H1 (cell line): ENCODE data around the gene SP7. TPM values are rescaled to one million over a fixed set of nuclear protein-coding genes. Genes with fewer than 3 reads are reported as not detected.

Experiments
- CTCF ChIA-PET: fragments of 300-600 bp; sonication (Branson Sonifier 250); formaldehyde crosslinking; loops from one replicate; lab custom pipeline; 2021; ENCODE audit not compliant: partially characterized antibody; lab: Charles Lee
- POLR2A ChIA-PET: fragments of 300-600 bp; sonication (Branson Sonifier 250); formaldehyde crosslinking; loops from one replicate; lab custom pipeline; 2021; ENCODE audit warnings: inconsistent platforms; ENCODE audit not compliant: partially characterized antibody; lab: Charles Lee
- DNase-seq, 2 experiments: peaks; one replicate each; pipeline versions ENCODE4 v3.0.0 to v3.0.0-alpha.2; 2010 to 2022; ENCODE audit warnings: low spot score in 2 of 2, low read depth in 1 of 2, mixed read lengths in 1 of 2
- FAIRE-seq: peaks from 2 replicates; lab custom pipeline; 2011; peaks lifted over from hg19 to GRCh38; lab: Jason Lieb, UNC
- H2AFZ ChIP-seq: 2 replicates; pipeline ENCODE4 v1.8.1; 2012; ENCODE audit warnings: low read length, inconsistent platforms
- H2AK5ac ChIP-seq: 2 replicates; pipeline ENCODE4 v1.6.1; 2013; ENCODE audit warnings: low read depth, low read length
- H2BK120ac ChIP-seq: replicated peaks from 2 replicates; pipeline ENCODE3; 2013; ENCODE audit warnings: low read depth, low read length, inconsistent platforms
- H2BK12ac ChIP-seq: 2 replicates; pipeline ENCODE4 v1.6.1; 2013; ENCODE audit warnings: low read depth, low read length
- H2BK15ac ChIP-seq: 2 replicates; pipeline ENCODE4 v1.6.1; 2013; ENCODE audit warnings: low read length
- H2BK20ac ChIP-seq: 2 replicates; pipeline ENCODE4 v1.6.1; 2013; ENCODE audit warnings: low read length
- H2BK5ac ChIP-seq: 2 replicates; pipeline ENCODE4 v1.6.1; 2013; ENCODE audit warnings: low read depth, low read length
- H3K14ac ChIP-seq: 2 replicates; pipeline ENCODE4 v1.6.1; 2013; ENCODE audit warnings: inconsistent platforms; ENCODE audit not compliant: insufficient read length
- H3K18ac ChIP-seq: 2 replicates; pipeline ENCODE4 v1.6.1; 2013; ENCODE audit warnings: low read length; ENCODE audit errors: extremely low read depth
- H3K23ac ChIP-seq: 2 replicates; pipeline ENCODE4 v1.6.1; 2013; ENCODE audit warnings: inconsistent platforms; ENCODE audit not compliant: insufficient read length
- H3K23me2 ChIP-seq: 2 replicates; pipeline ENCODE4 v1.6.1; 2013; ENCODE audit warnings: low read depth, low read length
- H3K27ac ChIP-seq: 2 replicates; pipeline ENCODE4 v1.6.1; 2011; ENCODE audit warnings: low read depth, low read length, inconsistent platforms
- H3K27me3 ChIP-seq, 4 experiments: replicated peaks in 1 of 4; 1 replicate in 1 of 4; 2 replicates in 3 of 4; pipeline versions ENCODE4 v1.6.1 to v1.8.1; 2011 to 2013; ENCODE audit warnings: low read length in 3 of 4, mild to moderate bottlenecking in 3 of 4, inconsistent platforms in 2 of 4, mixed read lengths in 2 of 4, moderate library complexity in 1 of 4; ENCODE audit not compliant: control insufficient read depth in 3 of 4, insufficient read depth in 3 of 4; ENCODE audit errors: extremely low read depth in 1 of 4
- H3K36me3 ChIP-seq, 4 experiments: 2 replicates each; pipeline versions ENCODE4 v1.6.1 to v1.8.1; 2011 to 2013; ENCODE audit warnings: mild to moderate bottlenecking in 4 of 4, low read length in 3 of 4, moderate library complexity in 2 of 4, control low read depth in 1 of 4, inconsistent platforms in 1 of 4; ENCODE audit not compliant: insufficient read depth in 4 of 4, control insufficient read depth in 2 of 4
- H3K4ac ChIP-seq: replicated peaks from 2 replicates; pipeline ENCODE3; 2013; ENCODE audit warnings: low read length, low read depth, mixed read lengths, inconsistent platforms; ENCODE audit not compliant: insufficient read length
- H3K4me1 ChIP-seq, 4 experiments: replicated peaks in 1 of 4; 1 replicate in 1 of 4; 2 replicates in 3 of 4; pipeline versions ENCODE4 v1.6.1 to v1.8.1; 2011 to 2013; ENCODE audit warnings: low read length in 3 of 4, inconsistent platforms in 2 of 4, mixed read lengths in 1 of 4; ENCODE audit not compliant: insufficient read depth in 4 of 4, control insufficient read depth in 3 of 4
- H3K4me2 ChIP-seq, 2 experiments: 2 replicates each; pipeline versions ENCODE4 v1.6.1 to v1.8.1; 2011 to 2013; ENCODE audit warnings: low read depth in 2 of 2, low read length in 2 of 2, control low read depth in 1 of 2, inconsistent platforms in 1 of 2, mild to moderate bottlenecking in 1 of 2; ENCODE audit not compliant: insufficient read depth in 1 of 2
- H3K4me3 ChIP-seq, 4 experiments: fragments of 200-600, 300-600 bp in 1 of 4; sonication (generic), shearing (Covaris generic), sonication (Bioruptor Twin) in 1 of 4; 2 replicates each; pipeline versions ENCODE4 v1.5.1 to v1.8.1; 2011 to 2016; ENCODE audit warnings: low read length in 4 of 4, low read depth in 3 of 4, control low read depth in 2 of 4, inconsistent platforms in 2 of 4, mild to moderate bottlenecking in 2 of 4, mixed read lengths in 1 of 4, moderate library complexity in 1 of 4; ENCODE audit not compliant: insufficient read depth in 2 of 4; ENCODE audit errors: extremely low read depth in 1 of 4
- H3K56ac ChIP-seq: replicated peaks from 2 replicates; pipeline ENCODE3; 2013; ENCODE audit warnings: low read depth, mild to moderate bottlenecking, mixed read lengths, low read length, inconsistent platforms; ENCODE audit not compliant: insufficient read length
- H3K79me1 ChIP-seq: 2 replicates; pipeline ENCODE4 v1.6.1; 2013; ENCODE audit warnings: low read depth, low read length, control low read depth
- H3K79me2 ChIP-seq, 2 experiments: 2 replicates each; pipeline versions ENCODE4 v1.6.1 to v1.8.1; 2012 to 2013; ENCODE audit warnings: low read length in 2 of 2, mild to moderate bottlenecking in 2 of 2, inconsistent platforms in 1 of 2; ENCODE audit not compliant: insufficient read depth in 2 of 2, control insufficient read depth in 1 of 2
- H3K9ac ChIP-seq, 4 experiments: replicated peaks in 1 of 4; 1 replicate in 1 of 4; 2 replicates in 3 of 4; pipeline versions ENCODE4 v1.6.1 to v1.8.1; 2011 to 2013; ENCODE audit warnings: low read depth in 3 of 4, low read length in 3 of 4, control low read depth in 2 of 4, mild to moderate bottlenecking in 2 of 4, moderate library complexity in 2 of 4, inconsistent platforms in 1 of 4; ENCODE audit errors: extremely low read depth in 1 of 4
- H3K9me3 ChIP-seq, 2 experiments: 2 replicates each; pipeline versions ENCODE4 v1.6.1 to v1.8.1; 2012 to 2013; ENCODE audit warnings: mild to moderate bottlenecking in 2 of 2, moderate library complexity in 2 of 2, control low read depth in 1 of 2, inconsistent platforms in 1 of 2, low read depth in 1 of 2, low read length in 1 of 2, mixed read lengths in 1 of 2; ENCODE audit not compliant: insufficient read depth in 2 of 2
- H4K20me1 ChIP-seq, 2 experiments: replicated peaks in 1 of 2; 2 replicates each; pipeline versions ENCODE3 to v1.8.1; 2011 to 2013; ENCODE audit warnings: inconsistent platforms in 2 of 2, low read length in 2 of 2, mild to moderate bottlenecking in 1 of 2; ENCODE audit not compliant: insufficient read depth in 2 of 2, control insufficient read depth in 1 of 2
- H4K5ac ChIP-seq: 2 replicates; pipeline ENCODE4 v1.6.1; 2013; ENCODE audit warnings: low read length, low read depth, mixed read lengths, inconsistent platforms; ENCODE audit not compliant: insufficient read length
- H4K8ac ChIP-seq: 2 replicates; pipeline ENCODE4 v1.8.0; 2013; ENCODE audit warnings: mild to moderate bottlenecking, moderate library complexity, low read length, inconsistent platforms; ENCODE audit not compliant: insufficient read depth; ENCODE audit errors: extremely low read depth
- H4K91ac ChIP-seq: replicated peaks from 2 replicates; pipeline ENCODE3; 2013; ENCODE audit warnings: low read length, mixed read lengths, inconsistent platforms; ENCODE audit not compliant: insufficient read length
- BACH1 ChIP-seq: IDR thresholded peaks from 2 replicates; pipeline ENCODE4 v1.6.1; 2012; ENCODE audit warnings: low read length, improper control_type of control experiment
- RAD21 ChIP-seq, 2 experiments: IDR thresholded peaks in 1 of 2; conservative IDR thresholded peaks in 1 of 2; 2 replicates each; pipeline ENCODE4 v1.6.1; 2011; ENCODE audit warnings: low read depth in 2 of 2, low read length in 2 of 2, improper control_type of control experiment in 1 of 2, inconsistent platforms in 1 of 2, mild to moderate bottlenecking in 1 of 2, moderate library complexity in 1 of 2
- WGBS, 2 experiments: shearing (Covaris generic) in 1 of 2; methylation state at CpG; one replicate each; pipeline versions ENCODE4 v1.1.6 to v1.1.7; 2013 to 2015; ENCODE audit warnings: low lambda C conversion rate in 2 of 2, mixed read lengths in 2 of 2, inconsistent platforms in 1 of 2, low coverage in 1 of 2, missing lambda C conversion rate in 1 of 2; ENCODE audit not compliant: insufficient replicate concordance in 2 of 2, insufficient coverage in 1 of 2, insufficient read length in 1 of 2; ENCODE audit errors: extremely low coverage in 1 of 2, missing lambda C conversion rate in 1 of 2; 5-methylcytosine and 5-hydroxymethylcytosine counted together
- polyA plus RNA-seq, 7 experiments: library from polyadenylated mRNA; depleted of rRNA in 3 of 7; stranded (reverse) in 5 of 7; unstranded in 2 of 7; fragments of >200 nt in 5 of 7; fragments of 200-250 nt in 2 of 7; gene quantifications; 1 replicate in 5 of 7; 2 replicates in 1 of 7; 4 replicates in 1 of 7; pipeline versions ENCODE4 v1.2.1 to v1.2.3, GENCODE V29; 2011 to 2013; ENCODE audit warnings: missing spikeins in 2 of 7, mixed read lengths in 2 of 7
- total RNA-seq: library from RNA; stranded (reverse); fragmentation: NEBNext Ultra II Directional; extraction: Animal tissue kit (Norgen Biotek cat#: 25700); gene quantifications from 2 replicates; pipeline ENCODE4 v1.2.1, GENCODE V29; 2021

Gene SP7
- total and polyA plus RNA-seq, 2 of the 8 experiments (the other 6 are each of a cell fraction or from before 2014, with no cell fraction given), result 0.12 to 0.13 TPM

GRCh38 chr12:53327435-53328042 lies 8.6 kb downstream of the SP7 start:
- no peaks in the 10 kb centered on the region for H3K9me3 ChIP-seq
- no peak overlapping the region for H4K8ac ChIP-seq
- no peak overlapping the region for H3K9ac ChIP-seq
- H3K79me2 ChIP-seq, result no peaks in the 10 kb centered on the region
- no peak overlapping the region for H3K27ac ChIP-seq
- no peak overlapping the region; the same call in 1 of the 2 replicates for H3K18ac ChIP-seq
- DNase-seq (no peak), FAIRE-seq (no peak)
- H3K79me1 ChIP-seq, result no peaks in the 10 kb centered on the region
- ChIA-PET POLR2A (interaction anchor here (0.6 to 8.0 kb wide), 15 partner anchors 9 to 181 kb away, joined by 3 to 51 read pairs (median 4); partner anchors contain the start of genes MAP3K12, MYG1, NPFF and PFDN5), CTCF (interaction anchor here (0.7 to 21.2 kb wide), 31 partner anchors 8 to 191 kb away, joined by 3 to 381 read pairs (median 4); partner anchors contain the start of genes MYG1 and SP7)
- no peak overlapping the region for H2BK5ac ChIP-seq
- no peak overlapping the region for H2BK12ac ChIP-seq
- H4K5ac ChIP-seq, result no peak overlapping the region
- peaks cover 0 to 17% (median 9%) of the 10 kb centered on the region in 4 experiments; a peak in 6 of 7 replicates for H3K4me1 ChIP-seq
- H3K4me2 ChIP-seq, result peak overlapping the region; percentile 22 to 40; a peak in 1 of 4 replicates
- no peak overlapping the region for H3K4ac ChIP-seq
- H2BK15ac ChIP-seq, result peak overlapping the region; percentile 95; the same call in 1 of the 2 replicates
- H3K36me3 ChIP-seq, result no peaks in the 10 kb centered on the region
- H4K20me1 ChIP-seq, result peaks cover 0 to 2% of the 10 kb centered on the region in 2 experiments
- no peak overlapping the region for H4K91ac ChIP-seq
- H3K56ac ChIP-seq, result no peak overlapping the region
- H3K23ac ChIP-seq, result no peak overlapping the region
- H2AK5ac ChIP-seq, result no peak overlapping the region
- H3K4me3 ChIP-seq, result no peak overlapping the region
- H2BK120ac ChIP-seq, result no peak overlapping the region
- TF ChIP-seq RAD21 (IDR thresholded peaks at IDR 0.05 in 1 of 2, conservative IDR thresholded peaks at IDR 0.05 in 1 of 2; ENCODE audit: low read depth in 2 of 2, low read length in 2 of 2) (peak in 1 of 2 experiments; percentile 15; a peak in 1 of 4 replicates), BACH1 (no peak)
- TF ChIP-seq, all 59 proteins: peak for 1
- H3K27me3 ChIP-seq, result peaks cover 13 to 56% (median 48%) of the 10 kb centered on the region in 4 experiments
- peaks cover 4% of the 10 kb centered on the region; the same call in 1 of the 2 replicates for H3K23me2 ChIP-seq
- no peak overlapping the region for H3K14ac ChIP-seq
- WGBS, 2 experiments, result 77% methylated on average over 3 of the region's 3 CpGs; no CpG with 5 or more reads in 1 of the 2 experiments
- no peak overlapping the region for H2AFZ ChIP-seq
- H2BK20ac ChIP-seq, result no peak overlapping the region
